GM10266 (cell line): ENCODE measurements around the gene MAP2K4.

Experiments
- DNase-seq: peaks from one replicate; pipeline ENCODE4 v3.0.0; 2012; ENCODE audit errors: extremely low spot score
- TF ChIP-seq, protein P1 (sequence below): IDR thresholded peaks from 2 replicates; pipeline ENCODE4 v1.5.1; 2012; ENCODE audit warnings: mild to moderate bottlenecking, low read depth; ENCODE audit not compliant: control insufficient read depth, insufficient read depth; ENCODE audit errors: missing control alignments

Gene MAP2K4

GRCh38 chr17:12067485-12067884 lies 46.8 kb downstream of the MAP2K4 start:
- TF ChIP-seq, protein P1, sequence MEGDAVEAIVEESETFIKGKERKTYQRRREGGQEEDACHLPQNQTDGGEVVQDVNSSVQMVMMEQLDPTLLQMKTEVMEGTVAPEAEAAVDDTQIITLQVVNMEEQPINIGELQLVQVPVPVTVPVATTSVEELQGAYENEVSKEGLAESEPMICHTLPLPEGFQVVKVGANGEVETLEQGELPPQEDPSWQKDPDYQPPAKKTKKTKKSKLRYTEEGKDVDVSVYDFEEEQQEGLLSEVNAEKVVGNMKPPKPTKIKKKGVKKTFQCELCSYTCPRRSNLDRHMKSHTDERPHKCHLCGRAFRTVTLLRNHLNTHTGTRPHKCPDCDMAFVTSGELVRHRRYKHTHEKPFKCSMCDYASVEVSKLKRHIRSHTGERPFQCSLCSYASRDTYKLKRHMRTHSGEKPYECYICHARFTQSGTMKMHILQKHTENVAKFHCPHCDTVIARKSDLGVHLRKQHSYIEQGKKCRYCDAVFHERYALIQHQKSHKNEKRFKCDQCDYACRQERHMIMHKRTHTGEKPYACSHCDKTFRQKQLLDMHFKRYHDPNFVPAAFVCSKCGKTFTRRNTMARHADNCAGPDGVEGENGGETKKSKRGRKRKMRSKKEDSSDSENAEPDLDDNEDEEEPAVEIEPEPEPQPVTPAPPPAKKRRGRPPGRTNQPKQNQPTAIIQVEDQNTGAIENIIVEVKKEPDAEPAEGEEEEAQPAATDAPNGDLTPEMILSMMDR, result no peak
- DNase-seq, result no peak

- no peak for DNase-seq
- TF ChIP-seq, protein P1, result no peak
Measured at GRCh38 chr17:12068946-12069345, 48.3 kb downstream of the MAP2K4 start.

- DNase-seq, result no peak
- TF ChIP-seq, protein P1, result no peak
Measured at GRCh38 chr17:12070561-12070960, 49.9 kb downstream of the MAP2K4 start.

DNA sequence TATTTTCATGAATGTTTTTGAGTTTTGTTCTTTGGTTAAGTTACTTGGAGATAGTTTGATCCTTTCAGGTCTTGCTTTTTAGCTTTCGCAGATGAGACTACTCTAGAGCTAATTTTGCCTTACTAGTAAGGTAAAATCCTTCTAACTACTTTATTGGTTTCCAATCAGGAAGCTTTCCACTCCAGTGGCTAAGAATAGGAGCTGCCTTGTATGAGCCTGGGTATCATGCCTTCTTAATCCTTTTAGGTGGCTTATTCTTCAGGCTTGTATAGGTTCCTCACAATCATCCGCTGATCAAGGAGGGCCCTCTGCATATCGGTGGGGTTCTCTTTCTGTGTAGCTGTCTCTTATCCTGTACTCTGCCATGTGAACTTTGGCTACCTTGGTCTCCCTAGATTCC lies 53.7 kb downstream of the MAP2K4 start:
- no peak for DNase-seq
- TF ChIP-seq, protein P1, result no peak

- TF ChIP-seq, protein P1, result no peak
- DNase-seq, result no peak
Measured at GRCh38 chr17:12077773-12078172, 57.1 kb downstream of the MAP2K4 start.

DNA sequence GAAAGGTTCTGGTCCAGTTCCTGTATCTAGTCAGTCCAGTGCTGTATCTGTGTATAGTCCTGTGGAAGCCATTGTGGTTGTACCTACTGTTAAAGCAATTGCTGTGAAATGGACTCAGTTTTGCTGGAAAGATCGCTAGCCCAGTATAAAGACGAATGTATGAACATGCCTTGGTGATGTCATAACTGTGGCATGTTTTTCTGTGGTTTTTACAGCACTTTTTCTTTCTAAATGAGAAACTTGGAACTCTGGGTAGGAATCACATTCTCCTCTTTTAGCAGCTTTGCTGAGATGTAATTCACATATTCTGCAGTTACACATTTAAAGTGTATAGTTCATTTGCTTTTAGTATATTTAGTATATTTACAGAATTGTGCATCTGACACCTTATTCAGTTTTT lies 58.1 kb downstream of the MAP2K4 start:
- DNase-seq, result no peak
- TF ChIP-seq, protein P1, result no peak

DNA sequence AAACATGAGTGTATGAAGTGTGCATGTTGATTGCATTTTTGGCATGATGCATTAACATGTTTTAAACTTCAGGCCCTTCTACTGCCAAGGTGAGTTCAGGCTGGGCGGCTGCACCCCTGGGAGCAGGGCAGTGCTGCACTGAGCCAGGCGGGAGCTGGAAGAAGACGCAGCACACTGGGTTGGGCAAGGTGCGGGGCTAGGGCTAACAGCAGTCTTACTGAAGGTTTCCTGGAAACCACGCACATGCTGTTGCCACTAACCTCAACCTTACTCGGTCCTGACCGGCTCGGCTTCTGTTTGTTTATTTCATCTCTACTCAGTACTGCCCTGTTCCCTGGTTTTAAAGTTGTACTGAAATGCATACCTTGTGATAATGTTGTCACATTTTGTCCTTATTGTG lies 61.0 kb downstream of the MAP2K4 start:
- TF ChIP-seq, protein P1, result no peak
- no peak for DNase-seq
